ENCODE measurements around the gene SGCA.

Gene SGCA

GRCh38 chr17:50149417-50150353 lies 16.1 kb upstream of the SGCA start:
- DNase-seq, result peak; percentile 79

GRCh38 chr17:50150354-50151040 lies 15.3 kb upstream of the SGCA start, which contains the start of gene PPP1R9B:
Gene PPP1R9B (minus strand): TSS chr17:50150677. CDS start chr17:50150513, 164 bp downstream.
- no peak for DNase-seq

- peak; percentile 92 for DNase-seq
These were observed 14.5 kb upstream of the SGCA start for GRCh38 chr17:50151041-50151936.

GRCh38 chr17:50151937-50152547 lies 13.8 kb upstream of the SGCA start:
- peak; percentile 72 for DNase-seq

- no peak for DNase-seq
These were observed 13.1 kb upstream of the SGCA start for GRCh38 chr17:50152736-50153135.

GRCh38 chr17:50153650-50154575 lies 11.9 kb upstream of the SGCA start:
- DNase-seq, result no peak

GRCh38 chr17:50154604-50155003 lies 11.2 kb upstream of the SGCA start:
- no peak for DNase-seq

- DNase-seq, result no peak
These were observed 10.5 kb upstream of the SGCA start for GRCh38 chr17:50155115-50155819.

GRCh38 chr17:50157891-50158290 lies 7.9 kb upstream of the SGCA start:
- no peak for DNase-seq

- peak; percentile 94 for DNase-seq
These were observed 4.5 kb upstream of the SGCA start for GRCh38 chr17:50161023-50161910.

GRCh38 chr17:50161911-50162288 lies 3.9 kb upstream of the SGCA start:
- DNase-seq, result no peak

GRCh38 chr17:50162466-50163254 lies 3.1 kb upstream of the SGCA start:
- no peak for DNase-seq

GRCh38 chr17:50163843-50164696 lies 1.7 kb upstream of the SGCA start:
- DNase-seq, result peak; percentile 68

GRCh38 chr17:50164697-50164988 lies 1.2 kb upstream of the SGCA start:
- no peak for DNase-seq

GRCh38 chr17:50165066-50165465 lies 739 bp upstream of the SGCA start:
- no peak for DNase-seq

- no peak for DNase-seq
These were observed 339 bp upstream of the SGCA start for GRCh38 chr17:50165466-50165865.

- no peak for DNase-seq
These were observed 845 bp downstream of the SGCA start for GRCh38 chr17:50166518-50167181.
